Activated CD8-positive, alpha-beta T cell treated with anti-CD3 and anti-CD28 coated beads for 36 hours (primary cell): Measurements from ENCODE around the gene FRMD4B. TPM values are rescaled to one million over a fixed set of nuclear protein-coding genes. Genes with fewer than 3 reads are reported as not detected.

Source experiments
- ATAC-seq: fragments of 200-7000 bp; cut with Tn5 transposase; one replicate; pipeline ENCODE4 v1.10.0; 2021; ENCODE audit warnings: mild to moderate bottlenecking, moderate library complexity
- CTCF ChIA-PET: fragments of 350-600 bp; sonication (Branson Sonifier 250); formaldehyde crosslinking; loops from one replicate; lab custom pipeline; 2021; ENCODE audit warnings: antibody characterized with exemption; lab: Charles Lee
- POLR2A ChIA-PET: fragments of 350-600 bp; sonication (Branson Sonifier 250); formaldehyde crosslinking; loops from one replicate; lab custom pipeline; 2021; ENCODE audit warnings: antibody characterized with exemption; lab: Charles Lee
- DNase-seq: peaks from one replicate; pipeline ENCODE4 v3.0.0-alpha.2; 2020
- H3K27ac Mint-ChIP-seq: one replicate; pipeline ENCODE4 v1.8.0; 2021; ENCODE audit warnings: mild to moderate bottlenecking, mixed read lengths
- H3K27me3 Mint-ChIP-seq: one replicate; pipeline ENCODE4 v1.8.0; 2021; ENCODE audit warnings: mixed read lengths
- H3K36me3 Mint-ChIP-seq: one replicate; pipeline ENCODE4 v1.8.0; 2021; ENCODE audit warnings: low read depth, mixed read lengths
- H3K4me1 Mint-ChIP-seq: one replicate; pipeline ENCODE4 v1.8.0; 2021; ENCODE audit warnings: low read depth, mixed read lengths
- H3K4me3 Mint-ChIP-seq: one replicate; pipeline ENCODE4 v1.8.0; 2021; ENCODE audit warnings: mild to moderate bottlenecking, moderate library complexity, mixed read lengths
- H3K9me3 Mint-ChIP-seq: one replicate; pipeline ENCODE4 v1.8.0; 2021; ENCODE audit warnings: mixed read lengths
- intact Hi-C: fragments of 100-400 bp; cut with micrococcal nuclease; formaldehyde crosslinking; loops from one replicate; pipeline ENCODE4 v1.10.0; 2022
- total RNA-seq, 2 experiments: library from RNA; stranded (reverse); gene quantifications; one replicate each; pipeline ENCODE4 v1.2.3, GENCODE V29; 2021
- TF ChIP-seq, protein P1 (sequence below): fragments of 200-600 bp; IDR thresholded peaks from one replicate; pipeline ENCODE4 v1.8.0; 2022; ENCODE audit warnings: antibody characterized with exemption, mild to moderate bottlenecking

FRMD4B gene
- total RNA-seq, 2 experiments from 2014 or later = 11.7 to 11.8 TPM

- no peak for ATAC-seq
- ChIA-PET POLR2A (no interaction called here), CTCF (interaction anchor here (1.1 to 9.4 kb wide), 3 partner anchors 24 to 168 kb away, joined by 3 to 60 read pairs (median 12); no protein-coding TSS in a partner anchor)
- Mint-ChIP-seq H3K27ac (no peak overlapping the region), H3K4me3 (no peak overlapping the region), H3K4me1 (peaks cover 40% of the 10 kb centered on the region), H3K36me3 (no peaks in the 10 kb centered on the region), H3K9me3 (peaks cover 2% of the 10 kb centered on the region), H3K27me3 (no peaks in the 10 kb centered on the region)
- no peak for DNase-seq
- TF ChIP-seq, protein P1, sequence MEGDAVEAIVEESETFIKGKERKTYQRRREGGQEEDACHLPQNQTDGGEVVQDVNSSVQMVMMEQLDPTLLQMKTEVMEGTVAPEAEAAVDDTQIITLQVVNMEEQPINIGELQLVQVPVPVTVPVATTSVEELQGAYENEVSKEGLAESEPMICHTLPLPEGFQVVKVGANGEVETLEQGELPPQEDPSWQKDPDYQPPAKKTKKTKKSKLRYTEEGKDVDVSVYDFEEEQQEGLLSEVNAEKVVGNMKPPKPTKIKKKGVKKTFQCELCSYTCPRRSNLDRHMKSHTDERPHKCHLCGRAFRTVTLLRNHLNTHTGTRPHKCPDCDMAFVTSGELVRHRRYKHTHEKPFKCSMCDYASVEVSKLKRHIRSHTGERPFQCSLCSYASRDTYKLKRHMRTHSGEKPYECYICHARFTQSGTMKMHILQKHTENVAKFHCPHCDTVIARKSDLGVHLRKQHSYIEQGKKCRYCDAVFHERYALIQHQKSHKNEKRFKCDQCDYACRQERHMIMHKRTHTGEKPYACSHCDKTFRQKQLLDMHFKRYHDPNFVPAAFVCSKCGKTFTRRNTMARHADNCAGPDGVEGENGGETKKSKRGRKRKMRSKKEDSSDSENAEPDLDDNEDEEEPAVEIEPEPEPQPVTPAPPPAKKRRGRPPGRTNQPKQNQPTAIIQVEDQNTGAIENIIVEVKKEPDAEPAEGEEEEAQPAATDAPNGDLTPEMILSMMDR = no peak
- intact Hi-C loops = loop anchor here (5.0 to 10.0 kb wide), 2 partner anchors 97 to 345 kb away; no protein-coding TSS in a partner anchor
Measured at GRCh38 chr3:69329892-69330291, 56.0 kb downstream of the FRMD4B start.

DNA sequence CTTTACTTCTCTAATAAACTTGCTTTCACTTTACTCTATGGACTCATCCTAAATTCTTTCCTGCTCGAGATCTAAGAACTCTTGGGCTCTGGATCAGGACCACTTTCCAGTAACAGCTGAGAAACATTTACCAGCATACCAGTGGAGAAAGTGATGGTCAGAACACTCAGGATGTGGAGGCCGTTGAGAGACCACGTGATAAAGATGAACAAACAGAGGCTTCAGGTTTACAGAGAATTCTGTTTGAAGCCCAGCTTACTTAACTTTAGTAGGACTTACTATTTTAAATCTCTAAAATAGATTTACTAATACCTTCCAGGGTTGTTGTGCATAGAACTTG is 57.0 kb downstream of the FRMD4B start:
- intact Hi-C loops = loop anchor here (5.0 to 10.0 kb wide), 2 partner anchors 98 to 346 kb away; no protein-coding TSS in a partner anchor
- POLR2A ChIA-PET = no interaction called here
- peaks cover 45% of the 10 kb centered on the region for H3K4me1 Mint-ChIP-seq
- peak overlapping the region; percentile 92 for H3K27ac Mint-ChIP-seq
- no peaks in the 10 kb centered on the region for H3K36me3 Mint-ChIP-seq
- peaks cover 2% of the 10 kb centered on the region for H3K9me3 Mint-ChIP-seq
- no peak overlapping the region for H3K4me3 Mint-ChIP-seq
- no peak for ATAC-seq
- CTCF ChIA-PET = interaction anchor here (3.2 to 9.4 kb wide), 2 partner anchors 23 to 168 kb away, joined by 12 to 60 read pairs; no protein-coding TSS in a partner anchor
- H3K27me3 Mint-ChIP-seq = no peaks in the 10 kb centered on the region
- no peak for DNase-seq
- TF ChIP-seq, protein P1 = no peak

DNA sequence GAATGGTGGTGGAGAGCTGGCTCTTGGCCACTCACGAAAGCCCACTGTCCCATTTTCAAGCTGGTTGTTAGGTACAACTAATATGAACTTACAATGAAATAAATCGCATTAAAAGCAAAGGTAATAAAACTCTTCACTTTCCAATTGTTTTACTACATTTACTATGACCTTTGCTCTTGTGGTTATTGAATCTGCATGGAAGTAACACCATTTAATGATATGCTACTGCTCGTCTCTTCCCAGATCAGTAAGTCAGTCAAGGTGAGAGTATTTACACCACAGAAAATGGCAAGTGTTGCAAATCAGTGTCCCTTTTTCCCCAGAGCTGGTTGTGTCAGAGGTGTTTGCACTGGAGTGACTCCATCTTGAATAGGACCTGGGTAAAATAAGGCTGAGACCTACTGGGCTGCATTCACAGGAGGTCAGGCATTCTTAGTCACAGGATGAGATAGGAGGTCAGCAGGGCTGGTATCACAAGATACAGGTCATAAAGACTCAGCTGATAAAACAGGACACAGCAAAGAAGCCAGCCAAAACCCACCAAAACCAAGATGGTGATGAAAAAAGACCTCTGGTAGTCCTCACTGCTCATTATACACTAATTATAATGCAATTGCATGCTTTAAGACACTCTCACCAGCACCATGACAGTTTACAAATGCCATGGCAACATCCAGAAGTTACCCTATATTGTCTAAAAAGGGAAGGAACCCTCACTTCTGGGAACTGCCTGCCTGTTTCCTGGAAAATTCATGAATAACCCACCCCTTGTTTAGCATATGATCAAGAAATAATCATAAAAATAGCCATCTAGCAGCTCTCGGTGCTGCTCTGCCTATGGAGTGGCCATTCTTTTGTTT is 57.6 kb downstream of the FRMD4B start:
- H3K36me3 Mint-ChIP-seq = no peaks in the 10 kb centered on the region
- ATAC-seq = no peak
- H3K9me3 Mint-ChIP-seq = peaks cover 2% of the 10 kb centered on the region
- H3K27ac Mint-ChIP-seq = peak overlapping the region; percentile 92
- peaks cover 45% of the 10 kb centered on the region for H3K4me1 Mint-ChIP-seq
- POLR2A ChIA-PET = no interaction called here
- DNase-seq = peak; percentile 25
- no peaks in the 10 kb centered on the region for H3K27me3 Mint-ChIP-seq
- intact Hi-C loops = loop anchor here (5.0 to 10.0 kb wide), 2 partner anchors 99 to 346 kb away; no protein-coding TSS in a partner anchor
- TF ChIP-seq, protein P1 = no peak
- no peak overlapping the region for H3K4me3 Mint-ChIP-seq
- CTCF ChIA-PET = interaction anchor here (3.2 to 9.4 kb wide), 2 partner anchors 23 to 167 kb away, joined by 12 to 60 read pairs; no protein-coding TSS in a partner anchor

DNA sequence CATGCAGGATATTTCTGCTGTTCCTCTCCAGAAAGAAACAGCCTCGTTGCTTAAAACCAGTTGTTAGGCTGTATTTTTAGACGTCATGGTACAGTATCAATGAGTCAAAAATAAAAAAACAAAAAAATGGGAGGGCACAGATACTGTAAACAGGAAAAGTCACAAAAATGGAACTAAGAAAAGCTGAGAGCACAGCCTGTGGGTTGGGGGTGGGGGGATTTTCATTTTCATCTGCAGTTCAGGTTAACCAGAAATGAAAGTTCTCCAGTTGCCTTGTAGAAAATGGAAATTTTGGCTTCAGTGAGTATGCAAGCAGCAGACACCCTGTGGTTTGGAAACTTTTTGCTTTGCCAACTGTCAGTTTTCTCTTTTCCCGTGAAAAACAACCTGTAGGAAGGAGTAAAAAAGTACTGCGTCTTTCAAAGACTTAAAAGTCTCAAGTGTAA is 59.0 kb downstream of the FRMD4B start:
- peak; percentile 83 for DNase-seq
- peak overlapping the region; percentile 44 for H3K4me3 Mint-ChIP-seq
- peaks cover 2% of the 10 kb centered on the region for H3K9me3 Mint-ChIP-seq

More for the DNA sequence above, 59.0 kb downstream of the FRMD4B start:
- intact Hi-C loops = loop anchor here (5.0 to 10.0 kb wide), 2 partner anchors 100 to 348 kb away; no protein-coding TSS in a partner anchor
- H3K27ac Mint-ChIP-seq = peak overlapping the region; percentile 92
- peaks cover 45% of the 10 kb centered on the region for H3K4me1 Mint-ChIP-seq
- ATAC-seq = peak; percentile 87
- no peaks in the 10 kb centered on the region for H3K27me3 Mint-ChIP-seq
- POLR2A ChIA-PET = interaction anchor here (0.7 kb wide), 1 partner anchor 21 kb away, joined by 5 read pairs; no protein-coding TSS in a partner anchor
- no peaks in the 10 kb centered on the region for H3K36me3 Mint-ChIP-seq
- TF ChIP-seq, protein P1 = no peak
- CTCF ChIA-PET = interaction anchor here (1.0 to 9.4 kb wide), 7 partner anchors 8 to 165 kb away, joined by 3 to 60 read pairs (median 4); no protein-coding TSS in a partner anchor
